Ovary (tissue), 9 donors: ENCODE data around the gene TAOK3. TPM values are rescaled to one million over a fixed set of nuclear protein-coding genes. Genes with fewer than 3 reads are reported as not detected.

Source experiments
- DNase-seq, 5 donors: peaks; one replicate each; pipeline ENCODE4 v3.0.0-alpha.2; 2019 to 2020
- H3K27ac ChIP-seq, 2 donors: fragments of 200-600 bp; one replicate each; pipeline versions ENCODE4 v1.5.1 to v1.8.0; 2019 to 2022
- H3K27me3 ChIP-seq: fragments of 200-600 bp; one replicate; pipeline ENCODE4 v1.8.0; 2022
- H3K36me3 ChIP-seq: fragments of 200-600 bp; sonication (generic); one replicate; pipeline ENCODE4 v1.5.1; 2019
- H3K4me1 ChIP-seq: one replicate; pipeline ENCODE4 v1.8.1; 2013; ENCODE audit warnings: mild to moderate bottlenecking, moderate library complexity; ENCODE audit not compliant: insufficient read depth
- H3K4me3 ChIP-seq: fragments of 200-600 bp; sonication (generic); one replicate; pipeline ENCODE4 v1.5.1; 2017
- H3K9me3 ChIP-seq, 2 donors: fragments of 200-600 bp in 1 of 2; sonication (generic) in 1 of 2; one replicate each; pipeline versions ENCODE4 v1.5.1 to v1.8.1; 2013 to 2019; ENCODE audit warnings: mild to moderate bottlenecking in 1 of 2, moderate library complexity in 1 of 2
- CTCF ChIP-seq, 3 donors: fragments of 450-650 bp in 2 of 3; fragments of 200-600 bp in 1 of 3; IDR thresholded peaks; one replicate each; pipeline versions ENCODE4 v1.5.1 to v1.8.0; 2016 to 2022; ENCODE audit warnings: antibody characterized with exemption in 3 of 3, mild to moderate bottlenecking in 1 of 3
- EP300 ChIP-seq: sonication (generic); formaldehyde crosslinking; IDR thresholded peaks from one replicate; pipeline ENCODE4 v1.6.1; 2017; ENCODE audit warnings: antibody characterized with exemption
- POLR2A ChIP-seq: fragments of 450-650 bp; IDR thresholded peaks from one replicate; pipeline ENCODE4 v1.6.1; 2017; ENCODE audit warnings: antibody characterized with exemption, mild to moderate bottlenecking, moderate library complexity
- WGBS, 3 donors: extraction: QIAGEN DNeasy Blood & Tissue Kit in 1 of 3; methylation state at CpG; one replicate each; pipeline versions ENCODE4 v1.1.5 to v1.1.7; 2013 to 2017; 5-methylcytosine and 5-hydroxymethylcytosine counted together
- intact Hi-C, 4 donors: fragments of 100-400 bp; cut with DNase I; formaldehyde crosslinking; loops; one replicate each; pipeline versions ENCODE4 v1.11.0 to v1.15.1; 2022 to 2023
- polyA plus RNA-seq, 2 donors: library from polyadenylated mRNA; stranded (reverse); fragments of 200-250 nt in 1 of 2; fragments of 350-450 nt in 1 of 2; fragmentation: Illumina TruSeq in 1 of 2; extraction: RNeasy Lipid Tissue Mini Kit (QIAGEN cat#74804) in 1 of 2; gene quantifications; one replicate each; pipeline ENCODE4 v1.2.3, GENCODE V29; 2013 to 2014
- total RNA-seq, 7 donors: library from RNA; depleted of rRNA in 2 of 7; stranded (reverse); fragments of >200 nt in 2 of 7; fragmentation: NEBNext Ultra II Directional in 3 of 7; extraction: Animal tissue kit (Norgen Biotek cat#: 25700) in 3 of 7; gene quantifications; one replicate each; pipeline versions ENCODE4 v1.1.0 to v1.2.4, GENCODE V29; 2016 to 2023
- donor health status: DM: no; HTN: no; CAD: no; lungs with moderate emphysema.
- donor health status: DM: no; HTN: no; CAD: no.
- donor health status: Bipolar disorder and iron deficiency.
- donor health status: DM: yes; HTN: yes; CAD: no.
- donor health status: DM: no; HTN: no; CAD: no.
- donor health status: DM: yes; HTN: yes; CAD: no.

The TAOK3 gene
- total and polyA plus RNA-seq, 9 donors: 12.6 to 31.0 (median 23.0) TPM

DNA sequence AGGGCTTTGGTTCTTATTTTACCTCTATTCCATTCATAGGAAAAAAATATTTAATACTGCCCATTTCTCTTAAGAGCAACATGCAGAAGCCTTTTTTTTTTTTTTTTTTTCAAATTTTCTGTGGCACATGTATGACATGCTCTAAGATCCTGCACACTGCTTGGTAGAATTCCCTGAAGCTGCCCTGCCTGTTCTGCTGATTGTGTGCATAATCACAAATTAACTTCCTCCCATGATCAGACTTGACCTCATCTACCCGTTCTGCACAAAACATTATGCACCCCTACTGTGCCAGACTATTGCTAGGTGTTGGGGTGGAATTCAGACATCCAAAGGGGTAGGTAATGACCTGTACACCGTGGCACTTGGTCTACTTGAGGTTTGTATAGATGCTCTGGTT is 25.8 kb upstream of the TAOK3 start:
- Histone ChIP-seq H3K9me3 (no peaks in the 10 kb centered on the region), H3K27me3 (no peaks in the 10 kb centered on the region), H3K4me3 (no peak overlapping the region), H3K36me3 (no peaks in the 10 kb centered on the region), H3K4me1 (no peaks in the 10 kb centered on the region), H3K27ac (no peak overlapping the region)
- DNase-seq: no peak
- 66 to 75% (median 71%) methylated on average over 2 of the region's 2 CpGs for WGBS, 3 donors
- TF ChIP-seq EP300 (no peak), POLR2A (no peak), CTCF (IDR thresholded peaks at IDR 0.05) (no peak)
- intact Hi-C loops: no loop called here

DNA sequence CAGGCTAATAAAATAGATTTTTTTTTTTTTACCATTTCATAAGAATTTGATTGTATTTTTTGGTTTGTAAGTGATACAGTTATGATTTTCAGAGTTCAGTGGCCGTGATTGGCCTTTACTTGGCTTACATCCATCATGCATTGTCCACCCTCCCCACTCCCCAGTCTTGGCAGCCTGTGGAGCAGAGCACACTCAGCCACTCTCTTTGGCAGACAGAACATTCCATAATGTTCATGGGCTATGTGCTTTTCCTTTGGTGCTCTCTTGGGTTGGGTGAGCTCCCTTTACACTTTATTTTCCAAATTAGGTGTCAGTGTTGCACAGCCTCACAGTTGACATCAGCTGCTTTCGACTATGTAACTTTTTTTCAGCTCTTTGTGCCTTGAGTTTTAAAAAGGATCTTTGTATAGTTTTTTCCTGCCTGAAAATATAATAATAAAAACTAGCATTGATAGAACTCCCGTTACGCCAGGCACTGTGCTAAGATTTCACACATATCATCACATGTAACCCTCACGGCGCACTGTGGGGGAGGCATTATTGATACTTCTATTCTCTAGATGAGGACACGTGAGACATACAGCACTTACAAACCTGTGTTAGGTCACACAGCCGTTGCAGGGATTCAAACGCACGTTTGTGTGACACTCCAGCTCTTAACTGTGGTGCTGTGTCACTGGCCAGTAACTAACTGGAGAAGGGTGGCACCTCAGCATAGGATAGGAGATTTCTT is 25.2 kb upstream of the TAOK3 start:
- Histone ChIP-seq H3K4me3 (no peak overlapping the region), H3K27ac (no peak overlapping the region), H3K9me3 (no peaks in the 10 kb centered on the region), H3K36me3 (no peaks in the 10 kb centered on the region), H3K27me3 (no peaks in the 10 kb centered on the region), H3K4me1 (no peaks in the 10 kb centered on the region)
- no peak for TF ChIP-seq EP300
- TF ChIP-seq CTCF (IDR thresholded peaks at IDR 0.05): no peak
- TF ChIP-seq POLR2A: no peak
- DNase-seq: no peak
- WGBS, 3 donors: 73 to 76% (median 74%) methylated on average over 10 of the region's 10 CpGs
- intact Hi-C loops: no loop called here

DNA sequence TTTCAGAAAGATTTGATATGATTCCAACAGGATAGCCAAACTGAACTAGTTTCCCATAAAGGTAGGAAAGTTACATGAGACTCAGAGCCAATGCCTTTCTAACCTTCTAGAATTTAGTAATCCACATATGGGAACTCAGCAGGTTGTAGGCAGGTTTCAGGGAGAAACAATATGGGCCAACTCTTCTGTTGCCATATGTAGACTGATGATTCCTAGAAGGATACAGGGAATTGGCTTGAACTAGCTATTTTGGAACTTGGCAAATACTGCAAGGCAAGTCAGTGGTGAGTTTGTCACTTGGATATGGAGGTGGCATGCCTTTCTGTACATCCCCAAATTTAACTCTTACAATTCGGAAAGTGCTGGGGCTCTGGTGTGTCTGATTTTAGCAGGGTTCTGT is 19.1 kb upstream of the TAOK3 start:
- no peak for DNase-seq
- Histone ChIP-seq H3K27ac (no peak overlapping the region), H3K9me3 (no peaks in the 10 kb centered on the region), H3K4me3 (no peak overlapping the region), H3K27me3 (no peaks in the 10 kb centered on the region), H3K36me3 (no peaks in the 10 kb centered on the region), H3K4me1 (no peaks in the 10 kb centered on the region)
- WGBS, 3 donors: 93 to 95% (median 94%) methylated on average over 1 of the region's 1 CpG
- intact Hi-C loops: no loop called here
- TF ChIP-seq EP300: no peak
- TF ChIP-seq POLR2A: no peak
- TF ChIP-seq CTCF (IDR thresholded peaks at IDR 0.05): no peak

DNA sequence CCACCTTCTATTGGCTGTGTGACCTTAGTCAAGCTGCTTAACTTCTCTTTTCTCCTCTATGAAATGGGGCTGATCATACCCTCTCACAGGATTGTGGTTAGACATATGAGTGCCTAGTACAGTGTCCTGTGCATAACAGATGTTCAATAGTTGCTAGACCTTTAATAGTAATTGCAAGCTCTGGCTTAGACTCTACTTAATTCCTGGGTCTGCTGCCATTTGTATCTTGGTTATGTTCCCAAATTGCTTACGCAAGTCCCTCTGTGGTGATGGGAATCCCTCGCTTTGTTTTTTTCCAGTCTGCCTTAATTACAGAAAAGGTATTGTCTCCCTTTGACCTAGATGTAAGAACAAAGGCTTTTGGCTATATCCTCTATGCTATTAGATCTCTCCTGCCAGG is 18.7 kb upstream of the TAOK3 start:
- no peak for DNase-seq
- no peak for TF ChIP-seq POLR2A
- TF ChIP-seq CTCF (IDR thresholded peaks at IDR 0.05): no peak
- TF ChIP-seq EP300: no peak
- H3K4me1 ChIP-seq: no peaks in the 10 kb centered on the region
- H3K4me3 ChIP-seq: no peak overlapping the region
- no peaks in the 10 kb centered on the region for H3K27me3 ChIP-seq
- 73 to 95% (median 84%) methylated on average over 2 of the region's 2 CpGs for WGBS, 3 donors
- H3K9me3 ChIP-seq: no peaks in the 10 kb centered on the region
- intact Hi-C loops: no loop called here
- H3K27ac ChIP-seq: no peak overlapping the region
- no peaks in the 10 kb centered on the region for H3K36me3 ChIP-seq
